Central memory CD4-positive, alpha-beta T cell (primary cell): ENCODE data around the gene GJB5.
"Not testable (repeated sequence)": the region's sequence is repeated elsewhere in the genome, so short reads cannot be mapped to it uniquely, and the experiment has no call there.

Source experiments
- DNase-seq: peaks from one replicate; pipeline ENCODE4 v3.0.0; 2022

Gene GJB5

GRCh38 chr1:34746101-34746500, 8.7 kb upstream of the GJB5 start:
- no peak for DNase-seq

- no peak for DNase-seq
These were observed 7.8 kb upstream of the GJB5 start for GRCh38 chr1:34746785-34747637.

- no peak for DNase-seq
These were observed 7.3 kb upstream of the GJB5 start for GRCh38 chr1:34747638-34747941.

GRCh38 chr1:34749992-34750391, 4.9 kb upstream of the GJB5 start:
- DNase-seq: no peak

- DNase-seq: no peak
These were observed 4.2 kb upstream of the GJB5 start for GRCh38 chr1:34750610-34751009.

- no peak for DNase-seq
These were observed 1.7 kb upstream of the GJB5 start for GRCh38 chr1:34753163-34753562.

GRCh38 chr1:34755961-34756360, 1.1 kb downstream of the GJB5 start:
- DNase-seq: no peak

GRCh38 chr1:34757386-34757785, 2.5 kb downstream of the GJB5 start:
- no peak for DNase-seq

GRCh38 chr1:34758751-34759150, 3.9 kb downstream of the GJB5 start:
- no peak for DNase-seq

- DNase-seq: no peak
These were observed 4.9 kb downstream of the GJB5 start, which contains the start of gene GJB4 for GRCh38 chr1:34759503-34760357. GJB4 (plus strand) TSS chr1:34759740; CDS start chr1:34761255, 1,515 bp downstream.

- no peak for DNase-seq
These were observed 6.4 kb downstream of the GJB5 start for GRCh38 chr1:34761176-34761761.

GRCh38 chr1:34761776-34762307, 7.0 kb downstream of the GJB5 start:
- no peak for DNase-seq

- DNase-seq: no peak
These were observed 7.8 kb downstream of the GJB5 start for GRCh38 chr1:34762474-34763141.

GRCh38 chr1:34763142-34763781, 8.4 kb downstream of the GJB5 start:
- no peak for DNase-seq

GRCh38 chr1:34768856-34769255, 14.0 kb downstream of the GJB5 start:
- DNase-seq: no peak

- no peak for DNase-seq
These were observed 16.2 kb downstream of the GJB5 start for GRCh38 chr1:34770891-34771504.

GRCh38 chr1:34771573-34772371, 16.9 kb downstream of the GJB5 start:
- no peak for DNase-seq

GRCh38 chr1:34773114-34773513, 18.3 kb downstream of the GJB5 start:
- not testable (repeated sequence) for DNase-seq

- DNase-seq: no peak
These were observed 20.1 kb downstream of the GJB5 start for GRCh38 chr1:34774957-34775356.

GRCh38 chr1:34776911-34777310, 22.1 kb downstream of the GJB5 start:
- no peak for DNase-seq
